GM21619 (cell line): ENCODE results near the gene ZNF576.
"Not testable (repeated sequence)": the region's sequence is repeated elsewhere in the genome, so short reads cannot be mapped to it uniquely, and the experiment has no call there.

Source experiments
- ATAC-seq: cut with Tn5 transposase; IDR thresholded peaks from one replicate; pipeline ENCODE4 v1.9.1; 2021; ENCODE audit not compliant: unreplicated experiment

The ZNF576 gene, protein sequence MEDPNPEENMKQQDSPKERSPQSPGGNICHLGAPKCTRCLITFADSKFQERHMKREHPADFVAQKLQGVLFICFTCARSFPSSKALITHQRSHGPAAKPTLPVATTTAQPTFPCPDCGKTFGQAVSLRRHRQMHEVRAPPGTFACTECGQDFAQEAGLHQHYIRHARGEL

DNA sequence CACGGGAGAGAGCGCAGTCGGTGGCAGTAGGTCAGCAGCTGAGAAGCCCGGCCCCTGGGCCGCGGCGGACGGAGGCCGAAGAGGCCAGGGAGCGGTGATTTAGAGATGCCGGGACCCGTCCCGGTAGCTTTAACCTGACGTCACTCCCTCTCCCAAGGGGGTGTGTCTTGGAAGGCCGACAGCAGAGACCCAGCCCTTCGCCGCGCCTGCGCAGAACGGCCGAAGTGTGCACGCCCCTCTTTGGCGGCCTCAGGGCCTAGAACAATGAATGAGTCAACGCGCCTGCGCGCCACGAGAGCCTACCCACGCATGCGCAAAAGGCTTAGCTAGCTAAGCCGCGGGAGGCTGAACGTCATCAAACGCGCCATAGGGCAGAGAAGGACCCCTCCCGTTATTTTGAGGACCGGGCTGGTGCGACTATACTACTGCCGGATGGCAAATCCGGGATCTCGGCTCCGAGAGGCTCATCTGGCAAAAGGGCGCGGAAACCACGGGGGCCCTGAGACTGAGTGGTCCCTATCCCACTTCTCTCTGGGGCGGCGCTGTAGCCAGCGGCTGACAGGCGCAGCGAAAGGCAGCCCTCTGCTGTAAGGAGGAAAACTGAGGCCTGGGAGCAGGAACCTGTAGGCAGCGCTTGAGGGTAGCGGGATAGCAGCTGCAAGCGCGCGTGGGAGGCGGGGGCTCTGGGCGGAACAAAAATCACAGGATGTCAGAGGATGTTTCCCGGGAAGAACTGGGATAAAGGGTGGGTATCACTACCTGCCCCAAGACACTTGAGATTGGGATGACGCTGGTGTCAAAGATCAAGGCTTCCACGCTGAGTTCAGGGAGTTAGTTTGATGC is at the start of gene ZNF576, which contains the start of gene IRGQ:
Gene ZNF576, plus strand, starts transcription at position 597 of the 843 bp plus-strand sequence. CDS start 514 bp downstream, outside the sequence.
Gene IRGQ, minus strand, starts transcription at position 136 of the 843 bp plus-strand sequence. CDS start 796 bp downstream, outside the sequence.
- peak; percentile 67 for ATAC-seq

DNA sequence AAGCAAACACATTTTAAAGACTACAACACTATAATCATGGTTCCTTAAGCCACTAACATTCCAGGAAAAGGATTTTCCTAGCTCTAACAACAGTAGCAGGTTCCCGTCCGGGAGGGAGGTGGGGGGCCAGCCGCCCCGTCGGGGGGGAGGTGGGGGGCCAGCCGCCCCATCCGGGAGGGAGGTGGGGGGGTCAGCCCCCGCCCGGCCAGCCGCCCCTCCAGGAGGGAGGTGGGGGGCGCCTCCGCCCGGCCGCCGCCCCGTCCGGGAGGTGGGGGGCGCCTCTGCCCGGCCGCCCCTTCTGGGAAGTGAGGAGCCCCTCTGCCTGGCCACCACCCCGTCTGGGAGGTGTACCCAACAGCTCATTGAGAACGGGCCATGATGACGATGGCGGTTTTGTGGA is 48.5 kb upstream of the ZNF576 start:
- not testable (repeated sequence) for ATAC-seq

DNA sequence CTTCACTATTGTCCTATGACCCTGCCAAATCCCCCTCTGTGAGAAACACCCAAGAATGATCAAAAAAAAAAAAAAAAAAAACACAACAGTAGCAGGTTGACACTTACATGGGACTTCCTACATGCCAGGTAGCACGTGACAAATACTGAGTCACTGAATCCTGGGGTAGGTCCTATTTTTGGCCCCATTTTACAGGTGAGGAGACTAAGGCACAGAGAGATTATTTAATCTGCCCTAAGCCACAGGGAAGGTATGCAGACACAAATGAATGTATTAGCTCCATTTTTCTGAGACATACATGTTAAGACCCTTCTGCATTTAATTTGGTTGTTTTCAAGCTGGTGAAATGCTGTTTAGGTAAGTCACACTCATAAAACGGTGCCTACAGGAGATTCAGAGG is 47.7 kb upstream of the ZNF576 start:
- ATAC-seq = no peak

DNA sequence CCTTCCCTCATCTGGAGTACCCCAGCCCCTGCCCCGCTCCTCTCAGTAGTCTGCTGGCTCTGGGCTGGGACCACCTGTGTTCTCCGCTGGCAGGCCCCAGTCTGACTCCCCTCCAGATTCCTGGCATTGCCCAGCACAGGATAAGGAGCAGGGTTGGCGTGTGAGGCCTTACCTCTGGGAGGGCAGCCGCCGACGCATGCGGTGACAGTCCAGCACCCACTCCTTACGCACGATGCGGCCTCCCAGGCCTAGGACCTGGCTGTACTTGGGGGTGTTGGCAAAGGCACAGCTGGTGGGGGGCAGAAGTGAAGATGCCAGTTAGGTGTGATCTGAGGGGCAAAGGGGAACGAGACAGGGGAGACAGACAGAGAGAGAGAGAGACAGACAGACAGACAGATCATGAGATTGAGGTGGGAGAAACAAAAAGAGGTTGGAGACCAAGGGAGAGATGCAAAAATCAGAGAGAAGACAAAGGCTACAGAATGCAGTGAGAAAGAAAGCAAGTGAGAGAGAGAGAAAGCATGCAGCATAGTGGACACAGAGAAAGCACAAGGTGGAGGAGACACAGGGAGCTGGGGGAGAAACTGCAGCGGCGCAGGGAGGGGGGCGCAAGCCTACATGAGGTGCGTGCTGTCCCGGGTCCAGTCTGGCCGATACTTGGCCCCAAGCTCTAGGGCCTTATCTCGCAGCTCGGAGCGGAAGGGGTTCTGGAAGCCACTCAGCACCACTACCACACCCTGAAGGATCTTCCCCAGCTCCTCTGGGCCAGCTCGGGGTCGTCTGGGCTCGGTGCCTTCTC is 44.8 kb upstream of the ZNF576 start:
- ATAC-seq = no peak

DNA sequence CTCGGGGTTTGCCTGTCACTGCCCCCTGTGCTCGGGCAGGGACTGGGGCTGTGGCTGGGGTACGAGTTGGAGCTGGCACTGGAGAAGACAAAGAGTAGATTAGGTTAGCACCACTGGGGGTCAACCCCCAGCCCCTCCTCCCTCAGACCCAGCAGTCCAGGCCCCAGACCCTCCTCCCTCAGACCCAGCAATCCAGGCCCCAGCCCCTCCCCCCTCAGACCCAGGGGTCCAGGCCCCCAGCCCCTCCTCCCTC is 44.3 kb upstream of the ZNF576 start:
- ATAC-seq = no peak

DNA sequence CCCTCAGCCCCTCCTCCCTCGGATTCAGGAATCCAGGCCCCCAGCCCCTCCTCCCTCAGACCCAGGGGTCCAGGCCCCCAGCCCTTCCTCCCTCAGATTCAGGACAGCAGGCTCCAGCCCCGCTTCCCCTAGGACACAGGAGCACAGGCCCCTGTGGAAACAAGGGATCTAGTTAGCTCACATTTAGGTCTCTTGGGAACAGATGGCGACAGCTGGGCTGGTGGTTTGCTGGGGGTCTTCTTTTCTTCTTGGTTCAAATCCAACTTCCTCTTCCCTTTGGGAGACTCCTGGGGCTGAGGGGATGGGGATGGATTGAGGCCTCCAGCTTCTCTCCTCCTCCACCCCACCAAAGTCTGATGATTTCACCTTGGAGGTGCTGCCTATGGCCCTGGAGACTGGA is 43.8 kb upstream of the ZNF576 start:
- no peak for ATAC-seq

DNA sequence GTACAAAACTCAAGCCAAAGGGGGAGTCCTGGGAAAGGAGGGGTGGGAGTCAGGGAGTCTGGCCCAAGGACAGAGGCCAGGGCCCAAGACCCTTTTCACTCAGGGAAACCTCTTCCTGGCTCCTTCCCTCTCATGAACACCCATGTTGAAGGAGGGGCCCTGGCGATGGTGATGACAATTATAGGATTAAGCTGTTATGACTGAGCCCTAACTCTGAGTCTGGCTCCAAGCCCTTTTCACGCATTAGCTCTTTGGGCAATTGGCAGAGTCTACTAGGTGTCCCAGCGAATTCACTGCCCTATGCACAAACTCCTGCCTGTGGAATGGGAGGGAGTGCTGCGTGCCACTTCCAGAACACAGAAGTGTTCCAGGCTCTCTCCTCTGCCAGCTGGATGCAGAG is 42.7 kb upstream of the ZNF576 start:
- ATAC-seq = no peak

DNA sequence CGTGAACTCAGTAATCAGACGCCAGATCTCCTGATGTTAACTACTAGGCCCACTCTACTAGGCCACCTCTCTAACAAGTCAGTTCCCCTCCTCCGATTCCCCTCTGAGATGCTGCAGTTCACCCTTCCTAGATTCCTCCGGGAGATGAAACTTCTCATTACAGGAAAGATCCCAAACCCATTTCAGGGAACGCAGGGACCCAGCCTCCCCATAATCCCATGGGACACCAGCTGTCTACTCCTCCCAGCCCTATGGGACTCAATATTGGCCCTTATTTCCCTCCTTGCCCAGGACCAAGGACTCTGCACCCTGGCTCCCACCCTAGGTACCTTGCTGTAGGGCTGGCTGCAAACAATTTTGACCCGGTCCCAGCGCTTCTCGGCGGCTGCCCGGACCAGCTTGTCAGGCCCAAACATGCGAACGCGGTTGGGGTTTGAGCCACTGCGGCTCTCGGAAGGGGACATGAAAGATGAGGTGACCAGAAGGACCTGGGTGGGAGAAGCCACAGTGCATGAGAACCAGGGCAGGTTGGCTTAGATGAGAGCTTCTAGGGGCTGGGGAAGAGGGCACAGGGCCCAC is 42.0 kb upstream of the ZNF576 start:
- ATAC-seq = no peak

DNA sequence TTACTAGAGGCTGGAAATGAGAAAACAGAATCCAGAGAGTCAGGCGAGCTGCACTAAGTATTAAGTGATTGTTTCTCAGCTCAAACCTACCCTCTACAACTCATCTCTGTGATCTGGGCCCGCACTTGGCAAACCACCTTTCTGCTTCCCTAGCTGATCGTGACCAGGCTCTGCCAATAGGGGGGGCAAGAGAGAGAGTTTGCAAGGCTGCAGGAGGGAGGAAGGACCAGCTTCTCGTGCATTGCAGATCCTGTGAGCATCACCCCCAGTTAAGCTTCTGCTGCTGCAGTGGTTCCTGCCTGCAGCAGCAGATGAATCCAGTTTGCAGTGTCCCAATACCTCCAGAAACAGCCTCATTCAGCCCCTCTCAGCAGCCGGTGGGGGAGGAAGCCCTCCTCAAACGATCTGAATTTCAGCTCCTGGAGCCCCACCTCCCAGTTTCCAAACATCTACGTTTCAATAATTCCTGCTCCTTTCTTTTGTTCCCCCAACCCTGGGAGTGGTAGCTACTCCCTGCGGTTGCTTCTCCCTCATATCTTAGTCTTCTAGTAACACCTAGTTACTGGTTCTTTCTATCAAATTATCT is 41.1 kb upstream of the ZNF576 start:
- peak; percentile 71 for ATAC-seq

DNA sequence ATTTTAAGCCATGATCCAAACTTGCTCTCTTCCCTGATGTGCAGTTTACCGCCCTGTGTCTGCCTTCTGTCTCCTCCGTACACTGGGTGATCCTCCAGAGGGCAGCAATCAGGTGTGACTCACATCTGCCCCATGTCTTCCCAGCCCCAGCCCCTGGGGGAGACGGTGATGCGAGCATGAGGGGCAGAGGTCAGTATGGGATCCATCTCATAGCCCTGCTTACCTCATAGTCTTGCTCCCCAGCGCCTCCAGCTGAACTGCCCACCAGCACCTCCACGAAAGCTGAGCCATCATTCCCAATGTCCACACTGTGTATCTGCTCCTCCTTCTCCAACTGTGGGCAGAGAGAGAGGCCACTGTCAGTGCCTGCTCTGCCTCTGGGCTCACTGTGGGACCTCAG is 35.7 kb upstream of the ZNF576 start:
- ATAC-seq = no peak

DNA sequence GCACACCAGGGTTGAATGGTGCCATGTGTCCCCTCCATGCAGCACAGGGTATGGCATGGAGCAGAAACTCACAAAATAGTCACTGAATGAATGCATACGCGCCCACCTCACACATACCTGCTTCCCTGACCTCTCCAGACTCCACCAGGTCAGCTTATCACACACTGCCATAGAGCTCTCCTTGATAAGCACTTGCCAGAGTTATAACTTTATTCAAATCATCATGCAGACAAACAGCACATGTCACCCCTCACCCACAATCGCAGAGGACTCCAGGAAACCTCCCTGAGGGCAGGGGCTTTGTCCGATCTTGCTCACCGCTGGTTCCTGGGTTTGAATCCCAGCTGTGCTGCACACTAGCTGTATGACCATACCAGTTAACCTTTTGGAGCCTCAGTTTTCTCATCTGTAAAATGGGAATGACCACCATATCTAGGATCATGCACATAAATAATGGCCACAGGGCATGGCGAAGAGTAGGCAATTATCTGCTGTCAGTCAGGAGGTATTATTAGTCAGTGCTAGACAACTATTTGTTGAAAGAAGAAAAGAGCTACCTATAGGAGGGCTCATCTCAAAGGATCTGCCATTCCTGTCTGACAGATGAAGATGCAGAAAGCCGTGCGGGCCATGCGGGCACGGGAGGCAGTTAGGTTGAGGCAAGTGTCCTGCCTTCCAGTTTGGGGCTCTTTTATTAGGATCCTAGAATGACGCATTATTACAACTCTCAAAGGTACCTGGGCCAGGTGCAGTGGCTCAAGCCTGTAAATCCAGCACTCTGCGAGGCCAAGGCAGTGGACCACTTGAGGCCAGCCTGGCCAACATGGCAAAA is 35.0 kb upstream of the ZNF576 start:
- ATAC-seq = no peak

DNA sequence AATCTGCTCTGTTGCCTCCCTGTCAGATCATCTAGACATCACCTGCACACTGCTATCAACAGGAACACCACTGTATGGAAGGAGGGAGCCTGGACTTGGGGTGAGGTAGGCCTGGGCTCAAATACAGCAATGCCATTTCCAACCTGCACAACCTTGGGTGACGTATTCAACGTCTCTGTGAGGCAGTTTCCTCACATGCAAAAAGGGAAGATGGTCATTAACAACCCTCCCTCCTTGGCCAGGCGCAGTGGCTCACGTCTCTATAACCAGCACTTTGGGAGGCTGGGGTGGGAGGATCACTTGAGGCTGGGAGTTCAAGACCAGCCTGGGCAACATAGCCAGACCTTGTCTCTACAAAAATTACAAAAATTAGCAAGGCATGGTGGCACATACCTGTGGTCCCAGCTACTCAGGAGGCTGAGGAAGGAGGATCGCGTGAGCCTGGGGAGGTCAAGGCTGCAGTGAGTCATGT is 34.1 kb upstream of the ZNF576 start:
- no peak for ATAC-seq

DNA sequence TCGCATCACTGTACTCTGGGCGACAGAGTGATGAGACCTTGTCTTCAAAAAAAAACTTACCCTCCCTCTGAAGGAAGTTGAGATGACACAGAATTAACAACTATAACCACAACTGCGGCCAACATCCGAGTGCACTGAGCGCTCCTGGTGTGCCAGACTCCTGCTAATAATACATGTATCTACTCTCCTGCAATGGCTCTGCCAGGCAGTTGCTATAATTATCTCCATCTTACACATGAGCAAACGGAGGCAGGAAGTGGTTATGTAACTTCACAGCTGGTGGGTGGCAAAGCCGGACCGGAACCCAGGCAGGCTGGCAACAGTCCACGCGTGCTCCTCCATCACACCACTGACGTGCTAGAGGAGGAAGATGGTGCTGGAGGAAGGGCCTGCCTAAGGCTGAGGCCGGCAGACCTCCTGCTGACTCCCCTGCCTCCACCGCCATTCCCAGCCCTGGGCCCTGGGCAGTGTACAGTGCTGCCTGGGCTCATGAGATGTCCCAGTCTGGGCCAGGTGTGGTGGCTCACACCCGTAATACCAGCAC is 33.6 kb upstream of the ZNF576 start:
- ATAC-seq = peak; percentile 62

DNA sequence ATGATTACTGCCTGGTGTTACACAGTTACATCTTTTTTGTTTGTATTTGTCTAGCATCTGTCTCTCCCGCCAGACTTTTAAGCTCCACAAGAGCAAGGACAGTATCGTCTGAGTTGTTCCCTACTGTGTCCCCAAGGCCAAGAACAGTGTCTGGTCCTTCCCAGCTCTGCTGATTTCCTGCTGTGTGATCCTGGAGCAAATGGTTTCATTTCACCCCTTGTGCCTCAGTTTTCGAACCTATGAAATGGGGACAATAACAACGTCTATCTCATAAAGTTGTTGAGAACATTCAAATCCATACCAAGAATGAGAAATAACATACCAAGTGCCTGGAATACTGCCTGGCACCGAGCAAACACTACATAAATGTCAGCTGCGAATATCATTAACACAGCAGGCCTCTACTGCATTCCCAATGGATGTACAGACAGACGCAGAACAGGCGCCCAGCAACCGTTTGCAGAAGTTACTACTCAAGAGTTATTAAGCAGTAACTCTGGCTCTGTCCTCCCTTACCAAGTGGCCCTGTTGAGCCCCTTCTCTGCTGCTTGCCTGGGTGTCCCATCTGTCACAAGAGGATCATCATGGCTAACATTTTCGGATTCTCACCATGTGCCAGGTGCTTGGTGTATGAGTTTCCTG is 32.5 kb upstream of the ZNF576 start:
- ATAC-seq = no peak

DNA sequence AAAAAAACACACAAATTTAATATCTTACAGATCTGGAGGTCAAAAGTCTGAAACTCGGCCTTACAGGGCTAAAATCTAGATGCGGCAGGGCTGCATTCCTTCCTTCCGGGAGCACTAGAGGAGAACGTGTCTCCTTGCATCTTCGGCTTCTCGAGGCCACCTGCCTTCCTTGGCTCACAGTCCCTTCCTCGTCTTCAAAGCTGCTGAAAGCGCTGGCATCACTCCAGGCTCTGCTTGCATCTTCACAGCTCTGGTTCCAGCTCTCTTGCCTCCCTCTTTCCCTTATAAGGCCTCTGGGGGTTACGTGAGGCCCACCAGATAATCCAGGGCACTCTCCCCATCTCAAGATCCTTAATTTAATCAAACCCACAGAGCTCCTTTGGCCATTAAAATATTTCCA is 31.6 kb upstream of the ZNF576 start:
- no peak for ATAC-seq

DNA sequence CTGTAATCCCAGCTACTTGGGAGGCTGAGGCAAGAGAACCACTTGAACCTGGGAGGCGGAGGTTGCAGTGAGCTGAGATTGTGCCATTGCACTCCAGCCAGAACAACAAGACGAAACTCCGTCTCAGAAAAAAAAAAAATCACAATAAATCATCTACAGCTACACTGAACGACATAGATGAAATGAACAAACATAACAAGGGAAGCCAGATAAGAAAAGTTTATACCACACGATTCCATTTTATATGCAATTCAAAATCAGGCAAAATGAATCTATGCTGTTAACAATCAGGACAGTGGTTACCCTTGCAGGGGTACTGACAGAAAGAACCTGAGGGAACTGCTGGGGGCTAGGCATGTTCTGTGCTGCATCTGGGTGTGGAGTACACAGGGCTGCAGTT is 26.7 kb upstream of the ZNF576 start:
- ATAC-seq = no peak

DNA sequence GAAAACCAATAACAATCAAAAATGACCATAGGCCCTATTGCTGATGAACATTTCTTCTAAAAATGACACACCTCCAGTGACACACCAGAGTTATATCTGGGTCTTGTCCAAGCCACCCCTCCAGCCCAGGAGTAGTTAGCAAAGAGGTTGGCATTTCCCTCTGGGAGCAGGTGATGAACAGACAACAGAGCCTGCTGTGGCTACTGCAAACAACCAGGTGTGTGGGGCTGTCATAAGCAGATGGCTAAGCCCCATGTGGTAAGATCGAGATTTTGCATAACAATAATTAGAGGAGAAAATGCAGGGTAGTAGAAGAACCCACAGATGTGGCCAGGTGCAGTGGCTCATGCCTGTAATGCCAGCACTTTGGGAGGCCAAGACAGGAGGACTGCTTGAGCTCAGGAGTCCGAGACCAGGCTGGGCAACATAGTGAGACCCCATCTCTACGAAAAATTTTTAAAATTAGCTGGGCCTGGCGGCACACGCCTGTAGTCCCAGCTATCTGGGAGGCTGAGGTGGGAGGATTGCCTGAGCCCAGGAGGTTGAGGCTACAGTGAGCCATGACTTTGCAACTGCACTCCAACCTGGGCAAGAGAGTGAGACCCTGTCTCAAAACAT is 26.1 kb upstream of the ZNF576 start:
- ATAC-seq = no peak

DNA sequence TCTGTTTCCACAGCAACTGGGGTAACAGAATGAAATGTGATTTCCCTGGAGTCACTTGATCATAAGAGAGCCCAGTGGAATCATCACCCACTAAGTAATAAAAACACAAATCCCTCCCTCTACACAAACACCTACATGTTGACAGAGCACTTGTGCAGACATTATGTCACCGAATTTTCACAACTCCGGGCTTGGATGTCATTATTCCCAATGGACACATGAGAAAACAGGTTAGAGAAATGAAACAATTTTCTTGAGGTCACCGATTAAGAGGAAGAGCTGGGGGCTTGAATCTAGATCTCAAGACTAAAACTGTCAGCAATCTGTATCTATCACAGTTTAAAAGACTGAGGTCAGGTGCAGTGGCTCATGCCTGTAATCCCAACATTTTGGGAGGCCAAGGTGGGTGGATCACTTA is 24.2 kb upstream of the ZNF576 start:
- no peak for ATAC-seq
